Gastrocnemius medialis (tissue), 4 donors: ENCODE results near the gene AP1S3. TPM values are rescaled to one million over a fixed set of nuclear protein-coding genes. Genes with fewer than 3 reads are reported as not detected.
"Not testable (repeated sequence)": the region's sequence is repeated elsewhere in the genome, so short reads cannot be mapped to it uniquely, and the experiment has no call there.

Source experiments
- ATAC-seq, 2 donors: fragments of 150-250 bp; one replicate each; pipeline ENCODE4 v1.9.1; 2016
- DNase-seq, 2 donors: peaks; one replicate each; pipeline ENCODE4 v3.0.0-alpha.2; 2019
- H3K27ac ChIP-seq, 4 donors: fragments of 200-600 bp; sonication (generic); 1 replicate in 1 of 4; 2 replicates in 3 of 4; pipeline ENCODE4 v1.5.1; 2016 to 2018; ENCODE audit warnings: mild to moderate bottlenecking in 2 of 4, moderate library complexity in 1 of 4
- H3K27me3 ChIP-seq, 3 donors: fragments of 200-600 bp; sonication (generic) in 2 of 3; 1 replicate in 1 of 3; 2 replicates in 2 of 3; pipeline versions ENCODE4 v1.5.1 to v1.6.0; 2016 to 2019; ENCODE audit warnings: mild to moderate bottlenecking in 1 of 3, moderate library complexity in 1 of 3
- H3K36me3 ChIP-seq, 2 donors: fragments of 200-600 bp; sonication (generic) in 1 of 2; one replicate each; pipeline ENCODE4 v1.5.1; 2017 to 2018
- H3K4me1 ChIP-seq, 2 donors: fragments of 200-600 bp; sonication (generic) in 1 of 2; one replicate each; pipeline ENCODE4 v1.5.1; 2016 to 2017; ENCODE audit warnings: mild to moderate bottlenecking in 2 of 2
- H3K4me3 ChIP-seq, 4 donors: fragments of 200-600 bp; sonication (generic) in 3 of 4; 1 replicate in 1 of 4; 2 replicates in 3 of 4; pipeline ENCODE4 v1.5.1; 2016 to 2019; ENCODE audit warnings: mild to moderate bottlenecking in 2 of 4
- H3K9me3 ChIP-seq, 3 donors: fragments of 200-600 bp; sonication (generic) in 2 of 3; 1 replicate in 1 of 3; 2 replicates in 2 of 3; pipeline ENCODE4 v1.5.1; 2016 to 2019
- POLR2A ChIP-seq, 2 donors: fragments of 450-650 bp; IDR thresholded peaks; one replicate each; pipeline ENCODE4 v1.6.1; 2017; ENCODE audit warnings: antibody characterized with exemption in 2 of 2, mild to moderate bottlenecking in 2 of 2, moderate library complexity in 2 of 2
- in situ Hi-C, 4 donors: fragments of 200-750 bp; cut with MboI; loops; one replicate each; pipeline versions ENCODE4 v1.15.0 to v1.8.0; 2017; ENCODE audit warnings: low sequenced_read_pairs in 4 of 4
- intact Hi-C: fragments of 100-400 bp; cut with DNase I; formaldehyde crosslinking; loops from one replicate; pipeline ENCODE4 v1.15.1; 2023; ENCODE audit warnings: low total_unique reads
- total RNA-seq, 4 donors: library from RNA; depleted of rRNA; stranded (reverse); fragments of >200 nt; gene quantifications; one replicate each; pipeline versions ENCODE4 v1.1.0 to v1.2.3, GENCODE V29; 2016
- TF ChIP-seq, protein P1 (sequence below), 5 experiments: fragments of 450-650 bp in 3 of 5; fragments of 200-600 bp in 2 of 5; sonication (generic) in 2 of 5; IDR thresholded peaks in 4 of 5; conservative IDR thresholded peaks in 1 of 5; 1 replicate in 4 of 5; 2 replicates in 1 of 5; pipeline ENCODE4 v1.5.1; 2016 to 2019; ENCODE audit warnings: antibody characterized with exemption in 5 of 5, mild to moderate bottlenecking in 3 of 5, moderate library complexity in 3 of 5

AP1S3 gene
- total RNA-seq, 4 donors from 2014 or later: 0.20 TPM; not detected in 3

DNA sequence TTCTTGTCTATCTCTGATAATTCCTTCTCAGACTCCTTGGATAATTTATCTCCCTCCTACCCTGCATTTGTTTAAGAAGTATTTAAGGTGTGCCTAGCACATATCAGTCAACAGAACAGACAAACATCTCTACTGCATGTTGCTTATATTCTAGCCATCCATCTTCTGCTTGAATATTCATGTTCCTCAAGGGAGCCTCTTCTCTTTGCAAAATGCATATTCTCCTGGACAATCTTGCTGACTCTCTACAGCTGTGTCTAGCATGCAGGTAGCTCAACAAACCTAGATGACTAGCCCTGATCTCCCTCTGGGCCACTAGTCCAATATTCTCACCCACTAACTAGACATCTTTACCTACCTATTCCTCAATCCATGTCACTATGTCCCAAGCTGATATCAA is 70.0 kb downstream of the AP1S3 start:
- Histone ChIP-seq H3K36me3 (no peaks in the 10 kb centered on the region), H3K4me1 (no peaks in the 10 kb centered on the region), H3K4me3 (no peak overlapping the region), H3K27ac (no peak overlapping the region), H3K9me3 (no peaks in the 10 kb centered on the region), H3K27me3 (no peaks in the 10 kb centered on the region)
- intact Hi-C loops: no loop called here
- no peak for TF ChIP-seq POLR2A (IDR thresholded peaks at IDR 0.05)
- TF ChIP-seq, protein P1, sequence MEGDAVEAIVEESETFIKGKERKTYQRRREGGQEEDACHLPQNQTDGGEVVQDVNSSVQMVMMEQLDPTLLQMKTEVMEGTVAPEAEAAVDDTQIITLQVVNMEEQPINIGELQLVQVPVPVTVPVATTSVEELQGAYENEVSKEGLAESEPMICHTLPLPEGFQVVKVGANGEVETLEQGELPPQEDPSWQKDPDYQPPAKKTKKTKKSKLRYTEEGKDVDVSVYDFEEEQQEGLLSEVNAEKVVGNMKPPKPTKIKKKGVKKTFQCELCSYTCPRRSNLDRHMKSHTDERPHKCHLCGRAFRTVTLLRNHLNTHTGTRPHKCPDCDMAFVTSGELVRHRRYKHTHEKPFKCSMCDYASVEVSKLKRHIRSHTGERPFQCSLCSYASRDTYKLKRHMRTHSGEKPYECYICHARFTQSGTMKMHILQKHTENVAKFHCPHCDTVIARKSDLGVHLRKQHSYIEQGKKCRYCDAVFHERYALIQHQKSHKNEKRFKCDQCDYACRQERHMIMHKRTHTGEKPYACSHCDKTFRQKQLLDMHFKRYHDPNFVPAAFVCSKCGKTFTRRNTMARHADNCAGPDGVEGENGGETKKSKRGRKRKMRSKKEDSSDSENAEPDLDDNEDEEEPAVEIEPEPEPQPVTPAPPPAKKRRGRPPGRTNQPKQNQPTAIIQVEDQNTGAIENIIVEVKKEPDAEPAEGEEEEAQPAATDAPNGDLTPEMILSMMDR (IDR thresholded peaks at IDR 0.05 in 4 of 5, conservative IDR thresholded peaks at IDR 0.05 in 1 of 5): no peak
- in situ Hi-C loops: no loop called here
- DNase-seq: no peak
- no peak for ATAC-seq

DNA sequence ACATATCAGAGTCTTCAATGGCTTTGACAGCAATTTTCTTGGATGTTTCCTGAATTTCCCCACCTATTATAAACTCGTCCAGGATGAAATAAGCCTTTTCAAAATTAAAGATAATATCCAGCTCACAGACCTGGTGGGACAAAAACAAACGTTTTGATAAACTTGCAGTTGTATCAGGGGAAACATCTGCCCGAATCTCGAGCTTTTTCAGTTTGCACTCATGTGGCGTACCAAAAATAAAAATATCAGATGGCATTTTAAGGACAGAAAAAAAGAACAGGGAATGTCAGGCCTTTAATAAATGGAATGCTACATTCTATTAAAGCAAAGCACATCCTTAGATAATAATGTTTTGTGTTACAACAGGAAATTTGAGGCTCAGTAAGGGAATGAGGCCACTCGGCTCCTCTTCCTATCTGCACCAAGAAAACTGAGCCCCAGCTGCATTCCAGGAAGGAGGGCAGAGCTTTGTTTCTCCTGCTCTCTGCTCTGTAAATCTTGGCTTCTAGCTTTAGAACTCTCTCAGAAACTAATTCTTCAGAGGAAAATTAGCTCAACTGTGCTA is 72.1 kb downstream of the AP1S3 start:
- Histone ChIP-seq H3K36me3 (no peaks in the 10 kb centered on the region), H3K4me1 (no peaks in the 10 kb centered on the region), H3K27ac (no peak overlapping the region), H3K27me3 (no peaks in the 10 kb centered on the region), H3K4me3 (no peak overlapping the region), H3K9me3 (no peaks in the 10 kb centered on the region)
- DNase-seq: no peak
- intact Hi-C loops (no loop called here), in situ Hi-C loops (no loop called here)
- no peak for ATAC-seq
- no peak for TF ChIP-seq POLR2A (IDR thresholded peaks at IDR 0.05)
- TF ChIP-seq, protein P1 (IDR thresholded peaks at IDR 0.05 in 4 of 5, conservative IDR thresholded peaks at IDR 0.05 in 1 of 5): no peak

DNA sequence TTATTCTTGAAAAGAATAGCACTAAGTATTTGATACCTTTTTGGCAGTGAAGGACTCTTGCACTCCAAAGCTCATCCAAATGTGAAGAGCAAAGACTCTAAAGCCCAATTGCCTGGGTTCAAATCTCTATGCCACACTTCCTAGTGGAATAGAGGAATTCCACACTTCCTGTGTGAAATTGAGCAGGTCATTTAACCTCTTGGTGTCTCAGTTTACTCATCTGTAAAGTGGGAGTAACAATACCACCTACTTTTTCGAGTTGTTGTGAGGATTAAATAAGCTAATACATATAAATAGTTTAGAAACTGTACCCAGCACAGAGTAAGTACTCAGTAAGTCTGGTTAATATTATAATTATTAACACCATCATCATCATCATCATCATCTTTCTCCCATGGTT is 72.6 kb downstream of the AP1S3 start:
- no peak for ATAC-seq
- no peaks in the 10 kb centered on the region for H3K36me3 ChIP-seq
- no peaks in the 10 kb centered on the region for H3K9me3 ChIP-seq
- no peak overlapping the region for H3K4me3 ChIP-seq
- intact Hi-C loops: no loop called here
- H3K27ac ChIP-seq: no peak overlapping the region
- H3K4me1 ChIP-seq: no peaks in the 10 kb centered on the region
- in situ Hi-C loops: no loop called here
- TF ChIP-seq, protein P1 (IDR thresholded peaks at IDR 0.05 in 4 of 5, conservative IDR thresholded peaks at IDR 0.05 in 1 of 5): no peak
- TF ChIP-seq POLR2A (IDR thresholded peaks at IDR 0.05): no peak
- DNase-seq: no peak
- H3K27me3 ChIP-seq: no peaks in the 10 kb centered on the region

DNA sequence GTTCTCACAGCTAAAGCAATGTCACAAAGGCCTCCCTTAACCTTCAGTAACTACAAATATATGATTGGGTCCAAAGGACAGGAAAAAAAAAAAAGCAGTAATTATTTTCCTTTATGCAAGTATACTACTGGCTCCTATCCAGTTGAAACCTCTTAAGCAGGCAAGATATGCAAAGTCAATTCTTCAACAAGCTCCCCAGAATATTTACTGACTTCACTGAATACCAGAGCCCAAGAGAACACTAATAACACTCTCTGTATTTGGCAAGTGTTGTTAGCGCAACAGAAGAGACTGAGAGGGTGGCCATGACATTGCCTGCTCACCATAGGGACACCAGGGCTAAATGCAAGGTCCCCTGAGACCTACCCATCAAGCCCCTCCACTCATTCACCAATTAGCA is 74.5 kb downstream of the AP1S3 start:
- intact Hi-C loops (no loop called here), in situ Hi-C loops (no loop called here)
- H3K27me3 ChIP-seq: no peaks in the 10 kb centered on the region
- H3K4me1 ChIP-seq: no peaks in the 10 kb centered on the region
- no peaks in the 10 kb centered on the region for H3K9me3 ChIP-seq
- no peak for ATAC-seq
- H3K27ac ChIP-seq: no peak overlapping the region
- no peak for TF ChIP-seq POLR2A (IDR thresholded peaks at IDR 0.05)
- TF ChIP-seq, protein P1 (IDR thresholded peaks at IDR 0.05 in 4 of 5, conservative IDR thresholded peaks at IDR 0.05 in 1 of 5): no peak
- H3K4me3 ChIP-seq: no peak overlapping the region
- no peaks in the 10 kb centered on the region for H3K36me3 ChIP-seq
- DNase-seq: no peak

DNA sequence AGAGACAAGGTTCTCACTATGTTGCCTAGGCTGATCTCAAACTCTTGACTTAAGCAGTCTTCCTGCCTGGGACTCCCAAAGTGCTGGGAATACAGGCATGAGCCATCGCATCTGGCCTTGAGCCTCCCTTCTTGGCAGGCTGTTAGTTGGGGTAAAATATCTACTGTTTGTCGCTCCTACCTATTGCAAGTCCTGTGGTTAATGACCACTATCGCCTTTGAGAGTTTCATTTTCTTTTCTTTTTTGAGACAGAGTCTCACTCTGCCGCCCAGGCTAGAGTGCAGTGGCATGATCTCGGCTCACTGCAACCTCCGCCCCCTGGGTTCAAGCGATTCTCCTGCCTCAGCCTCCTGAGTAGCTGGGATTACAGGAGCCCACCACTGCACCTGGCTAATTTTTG is 75.6 kb downstream of the AP1S3 start:
- DNase-seq, H3K27ac ChIP-seq, in situ Hi-C loops, H3K36me3 ChIP-seq, H3K4me3 ChIP-seq, H3K9me3 ChIP-seq, intact Hi-C loops, H3K27me3 ChIP-seq, H3K4me1 ChIP-seq, ATAC-seq: not testable (repeated sequence)
